ENCODE data around the gene FAF2.

- no peak for TF ChIP-seq CTCF (IDR thresholded peaks at IDR 0.05; ENCODE audit: low read length)
- TF ChIP-seq EZH2 (IDR thresholded peaks at IDR 0.05; ENCODE audit: borderline replicate concordance, low read length) = no peak
These were observed 82.3 kb downstream of the FAF2 start for GRCh38 chr5:176530393-176530982.

All from OCI-LY1 (cell line).